Body of pancreas (tissue), 4 donors: Measurements from ENCODE around the gene PRLHR. TPM values are rescaled to one million over a fixed set of nuclear protein-coding genes. Genes with fewer than 3 reads are reported as not detected.
A peak's percentile ranks its signal among the peaks of the same experiment; 100 is the strongest.
"Not testable (repeated sequence)": the region's sequence is repeated elsewhere in the genome, so short reads cannot be mapped to it uniquely, and the experiment has no call there.

Experiments
- ATAC-seq: fragments of 150-250 bp; one replicate; pipeline ENCODE4 v1.9.1; 2016
- DNase-seq, 4 donors: peaks; one replicate each; pipeline ENCODE4 v3.0.0-alpha.2; 2019
- H3K27ac ChIP-seq, 4 donors: fragments of 200-600 bp; sonication (generic); 1 replicate in 3 of 4; 2 replicates in 1 of 4; pipeline versions ENCODE4 v1.5.1 to v1.6.1; 2016 to 2019; ENCODE audit warnings: mild to moderate bottlenecking in 1 of 4, mixed read lengths in 1 of 4, moderate library complexity in 1 of 4
- H3K27me3 ChIP-seq, 2 donors: fragments of 200-600 bp; sonication (generic); one replicate each; pipeline ENCODE4 v1.6.0; 2016; ENCODE audit warnings: mild to moderate bottlenecking in 1 of 2
- H3K36me3 ChIP-seq, 2 donors: fragments of 200-600 bp; sonication (generic); replicated peaks in 1 of 2; 2 replicates each; pipeline ENCODE4 v1.5.1; 2016; ENCODE audit warnings: low read depth in 2 of 2; ENCODE audit not compliant: insufficient read depth in 1 of 2
- H3K4me1 ChIP-seq: fragments of 200-600 bp; sonication (generic); one replicate; pipeline ENCODE4 v1.6.0; 2016
- H3K4me3 ChIP-seq, 2 donors: fragments of 200-600 bp; sonication (generic); 1 replicate in 1 of 2; 2 replicates in 1 of 2; pipeline ENCODE4 v1.5.1; 2016 to 2019
- H3K9me3 ChIP-seq, 3 donors: fragments of 200-600 bp; sonication (generic); 1 replicate in 2 of 3; 2 replicates in 1 of 3; pipeline ENCODE4 v1.5.1; 2016
- CTCF ChIP-seq, 7 experiments: fragments of 450-650 bp in 4 of 7; fragments of 200-600 bp in 3 of 7; sonication (generic) in 3 of 7; IDR thresholded peaks; one replicate each; pipeline ENCODE4 v1.5.1; 2016 to 2019; ENCODE audit warnings: antibody characterized with exemption in 7 of 7
- POLR2A ChIP-seq, 3 donors: fragments of 450-650 bp; IDR thresholded peaks; one replicate each; pipeline ENCODE4 v1.6.1; 2016; ENCODE audit warnings: antibody characterized with exemption in 3 of 3, mild to moderate bottlenecking in 2 of 3
- WGBS, 2 donors: methylation state at CpG; one replicate each; pipeline ENCODE4 v1.1.5; 2017; 5-methylcytosine and 5-hydroxymethylcytosine counted together
- intact Hi-C: fragments of 100-400 bp; cut with DNase I; formaldehyde crosslinking; loops from one replicate; pipeline ENCODE4 v1.15.1; 2023
- total RNA-seq, 2 donors: library from RNA; depleted of rRNA; stranded (reverse); fragments of >200 nt; gene quantifications; one replicate each; pipeline ENCODE4 v1.1.0, GENCODE V29; 2016

Gene PRLHR
- total RNA-seq, 2 donors from 2014 or later = not detected

DNA sequence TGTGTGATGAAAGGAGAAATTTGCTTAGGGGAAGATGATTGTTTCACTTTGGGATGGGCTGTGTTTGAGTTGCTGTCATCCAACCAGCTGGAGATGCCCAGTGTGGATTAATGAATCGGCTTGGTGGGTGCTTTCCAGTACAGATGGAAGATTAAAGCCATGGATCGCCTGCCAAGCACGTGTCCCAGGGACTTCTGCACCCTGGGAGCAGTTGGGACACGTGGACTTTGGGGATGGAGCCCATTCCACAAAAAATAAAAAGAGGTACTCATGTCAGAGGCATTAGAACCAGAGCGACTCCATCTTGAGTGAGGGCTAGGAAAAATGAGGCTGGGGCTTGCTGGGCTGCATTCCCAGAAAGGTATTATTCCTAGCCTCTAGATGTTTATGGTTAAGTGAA, 29.3 kb upstream of the PRLHR start:
- Histone ChIP-seq H3K36me3 (no peaks in the 10 kb centered on the region), H3K27me3 (no peaks in the 10 kb centered on the region), H3K9me3 (no peaks in the 10 kb centered on the region), H3K27ac (no peak overlapping the region), H3K4me3 (no peak overlapping the region), H3K4me1 (peaks cover 20% of the 10 kb centered on the region)
- ATAC-seq = no peak
- DNase-seq = no peak
- WGBS, 2 donors = 72 to 84% methylated on average over 5 of the region's 5 CpGs
- intact Hi-C loops = no loop called here
- TF ChIP-seq CTCF (IDR thresholded peaks at IDR 0.05) (no peak), POLR2A (IDR thresholded peaks at IDR 0.05) (no peak)

GRCh38 chr10:118621304-118621942, 26.0 kb upstream of the PRLHR start:
- DNase-seq (no peak), ATAC-seq (no peak)
- 43 to 47% methylated on average over 7 of the region's 7 CpGs for WGBS, 2 donors
- intact Hi-C loops = no loop called here
- Histone ChIP-seq H3K4me1 (no peaks in the 10 kb centered on the region), H3K27me3 (no peaks in the 10 kb centered on the region), H3K9me3 (no peaks in the 10 kb centered on the region), H3K27ac (no peak overlapping the region), H3K4me3 (no peak overlapping the region), H3K36me3 (no peaks in the 10 kb centered on the region)
- TF ChIP-seq CTCF (IDR thresholded peaks at IDR 0.05) = no peak
- no peak for TF ChIP-seq POLR2A (IDR thresholded peaks at IDR 0.05)

DNA sequence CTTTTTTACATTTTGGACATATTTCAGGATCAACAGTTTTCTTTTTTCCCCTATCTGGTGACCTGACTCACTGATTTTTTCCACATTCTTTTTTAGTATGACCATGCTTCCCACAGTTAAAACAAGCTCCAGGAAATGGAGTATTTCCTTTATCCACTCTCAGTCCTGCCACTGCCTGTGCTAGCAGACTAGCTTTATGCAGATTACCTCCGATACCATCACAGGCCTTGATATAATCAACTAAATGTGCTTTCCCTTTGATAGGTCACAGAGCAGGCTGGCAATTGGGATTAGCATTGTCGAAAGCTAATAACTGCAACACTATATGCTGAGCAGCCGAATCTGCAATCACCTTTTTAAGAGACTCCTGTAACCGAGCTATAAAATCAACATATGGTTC, 18.4 kb upstream of the PRLHR start:
- intact Hi-C loops, ATAC-seq: not testable (repeated sequence)
- WGBS, 2 donors = 74 to 85% methylated on average over 4 of the region's 4 CpGs

DNA sequence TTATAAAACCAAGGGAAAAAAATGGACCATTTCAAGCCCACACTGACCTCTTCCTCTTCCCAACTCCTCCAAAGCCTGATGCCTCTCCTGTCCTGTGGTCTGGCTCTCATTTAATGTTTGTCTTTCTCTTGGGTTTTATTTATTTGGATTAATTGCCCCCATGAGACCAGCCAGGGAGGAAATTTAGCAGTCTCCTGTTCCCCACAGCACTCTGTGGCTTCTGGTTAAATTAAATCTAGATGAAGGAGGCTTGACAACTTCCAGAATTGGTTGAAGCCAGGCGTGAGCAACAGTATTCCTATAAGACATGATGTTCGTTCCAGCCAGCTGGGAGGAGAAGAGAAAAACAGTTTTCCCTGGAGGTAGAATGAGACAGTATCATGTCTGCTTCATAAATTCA, 15.1 kb upstream of the PRLHR start:
- Histone ChIP-seq H3K27ac (no peak overlapping the region), H3K9me3 (no peaks in the 10 kb centered on the region), H3K4me1 (peaks cover 9% of the 10 kb centered on the region), H3K4me3 (no peak overlapping the region), H3K36me3 (no peaks in the 10 kb centered on the region), H3K27me3 (no peaks in the 10 kb centered on the region)
- intact Hi-C loops = no loop called here
- WGBS, 2 donors = 83 to 85% methylated on average over 2 of the region's 2 CpGs
- ATAC-seq = no peak
- DNase-seq = no peak
- no peak for TF ChIP-seq POLR2A (IDR thresholded peaks at IDR 0.05)
- no peak for TF ChIP-seq CTCF (IDR thresholded peaks at IDR 0.05)

More for the DNA sequence above, 18.4 kb upstream of the PRLHR start:
- not testable (repeated sequence) for H3K4me3 ChIP-seq, H3K9me3 ChIP-seq, H3K4me1 ChIP-seq, H3K27ac ChIP-seq, H3K36me3 ChIP-seq, H3K27me3 ChIP-seq, DNase-seq

DNA sequence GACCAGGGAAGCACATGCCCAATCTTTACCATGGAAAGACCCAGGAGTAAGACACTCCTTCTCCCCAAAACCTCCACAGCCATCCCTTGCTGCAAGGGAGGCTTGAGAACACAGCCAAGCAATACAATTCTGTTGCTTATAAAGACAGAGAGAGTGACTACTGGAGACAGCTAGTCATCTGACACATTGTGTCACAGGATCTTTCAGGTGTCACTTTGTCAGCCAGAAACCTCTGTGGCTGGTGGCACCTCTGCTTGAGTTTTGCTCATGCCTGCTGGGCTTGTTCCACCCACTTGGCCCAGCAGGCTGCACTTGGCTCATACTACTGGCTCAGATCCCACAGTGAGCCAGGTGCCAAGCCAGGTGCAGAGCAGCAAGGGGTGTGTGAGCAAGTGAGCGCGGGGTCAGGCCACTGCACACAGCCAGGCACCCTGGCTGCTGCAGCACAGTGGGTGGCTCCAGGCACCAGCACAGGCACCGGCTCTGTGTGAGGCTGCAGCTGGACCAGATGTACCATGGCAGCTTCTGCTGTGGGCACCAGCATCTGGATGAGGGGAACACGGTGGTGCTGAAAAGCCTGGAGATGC, 12.4 kb upstream of the PRLHR start:
- DNase-seq (peak; percentile 46 to 67 (median 56)), ATAC-seq (peak; percentile 50)
- H3K36me3 ChIP-seq = no peaks in the 10 kb centered on the region
- 47 to 62% methylated on average over 3 of the region's 4 CpGs for WGBS, 2 donors
- H3K4me3 ChIP-seq = no peak overlapping the region
- no peaks in the 10 kb centered on the region for H3K9me3 ChIP-seq
- H3K27ac ChIP-seq = no peak overlapping the region
- intact Hi-C loops = no loop called here
- H3K4me1 ChIP-seq = peaks cover 9% of the 10 kb centered on the region
- no peaks in the 10 kb centered on the region for H3K27me3 ChIP-seq
- TF ChIP-seq POLR2A (IDR thresholded peaks at IDR 0.05) (no peak), CTCF (IDR thresholded peaks at IDR 0.05) (no peak)
